ENCODE measurements around the gene AOAH. TPM values are rescaled to one million over a fixed set of nuclear protein-coding genes. Genes with fewer than 3 reads are reported as not detected.

The AOAH gene
- total RNA-seq, 2 experiments from 2014 or later: 15.4 to 18.5 TPM

- no peaks in the 10 kb centered on the region for H3K27me3 Mint-ChIP-seq
- DNase-seq: no peak
- H3K4me1 Mint-ChIP-seq: peaks cover 49% of the 10 kb centered on the region
- no peaks in the 10 kb centered on the region for H3K9me3 Mint-ChIP-seq
- ChIA-PET CTCF (no interaction called here), POLR2A (no interaction called here)
- H3K27ac Mint-ChIP-seq: no peak overlapping the region
- H3K36me3 Mint-ChIP-seq (ENCODE audit: low read depth): peaks cover 6% of the 10 kb centered on the region
- no peak overlapping the region for H3K4me3 Mint-ChIP-seq
These were observed 126.1 kb downstream of the AOAH start for GRCh38 chr7:36598054-36598674.

GRCh38 chr7:36597090-36597773, 127.1 kb downstream of the AOAH start:
- CTCF ChIA-PET: no interaction called here

GRCh38 chr7:36594445-36594844, 129.8 kb downstream of the AOAH start:
- H3K36me3 Mint-ChIP-seq (ENCODE audit: low read depth): peaks cover 10% of the 10 kb centered on the region
- peaks cover 19% of the 10 kb centered on the region for H3K4me1 Mint-ChIP-seq
- H3K27me3 Mint-ChIP-seq: no peaks in the 10 kb centered on the region
- H3K9me3 Mint-ChIP-seq: no peaks in the 10 kb centered on the region
- no peak overlapping the region for H3K27ac Mint-ChIP-seq
- CTCF ChIA-PET: no interaction called here
- POLR2A ChIA-PET: no interaction called here
- H3K4me3 Mint-ChIP-seq: no peak overlapping the region
- no peak for DNase-seq

More at GRCh38 chr7:36597090-36597773, 127.1 kb downstream of the AOAH start:
- Mint-ChIP-seq H3K36me3 (ENCODE audit: low read depth) (peaks cover 6% of the 10 kb centered on the region), H3K9me3 (no peaks in the 10 kb centered on the region), H3K27ac (no peak overlapping the region), H3K27me3 (no peaks in the 10 kb centered on the region), H3K4me1 (peaks cover 40% of the 10 kb centered on the region), H3K4me3 (no peak overlapping the region)
- POLR2A ChIA-PET: no interaction called here
- DNase-seq: no peak

- Mint-ChIP-seq H3K36me3 (ENCODE audit: low read depth) (peaks cover 10% of the 10 kb centered on the region), H3K4me3 (no peak overlapping the region), H3K27ac (no peak overlapping the region), H3K4me1 (no peaks in the 10 kb centered on the region), H3K9me3 (no peaks in the 10 kb centered on the region), H3K27me3 (no peaks in the 10 kb centered on the region)
- POLR2A ChIA-PET: no interaction called here
- DNase-seq: no peak
- CTCF ChIA-PET: interaction anchor here (0.5 kb wide), 1 partner anchor 136 kb away, joined by 4 read pairs; no protein-coding TSS in a partner anchor
These were observed 132.7 kb downstream of the AOAH start for GRCh38 chr7:36591636-36592035.

- Mint-ChIP-seq H3K9me3 (no peaks in the 10 kb centered on the region), H3K4me3 (no peak overlapping the region), H3K27me3 (no peaks in the 10 kb centered on the region), H3K4me1 (no peaks in the 10 kb centered on the region), H3K27ac (no peak overlapping the region), H3K36me3 (ENCODE audit: low read depth) (peaks cover 9% of the 10 kb centered on the region)
- ChIA-PET POLR2A (no interaction called here), CTCF (no interaction called here)
- no peak for DNase-seq
These were observed 134.9 kb downstream of the AOAH start for GRCh38 chr7:36589391-36589790.

GRCh38 chr7:36583318-36583717, 141.0 kb downstream of the AOAH start:
- peaks cover 14% of the 10 kb centered on the region for H3K36me3 Mint-ChIP-seq (ENCODE audit: low read depth)
- H3K4me3 Mint-ChIP-seq: no peak overlapping the region
- H3K9me3 Mint-ChIP-seq: peaks cover 4% of the 10 kb centered on the region
- CTCF ChIA-PET: no interaction called here
- POLR2A ChIA-PET: interaction anchor here (0.6 kb wide), 1 partner anchor 23 kb away, joined by 3 read pairs; no protein-coding TSS in a partner anchor
- no peaks in the 10 kb centered on the region for H3K27me3 Mint-ChIP-seq
- no peak for DNase-seq
- H3K4me1 Mint-ChIP-seq: peaks cover 11% of the 10 kb centered on the region
- H3K27ac Mint-ChIP-seq: no peak overlapping the region

- Mint-ChIP-seq H3K27ac (no peak overlapping the region), H3K9me3 (peaks cover 5% of the 10 kb centered on the region), H3K4me1 (peaks cover 2% of the 10 kb centered on the region), H3K4me3 (no peak overlapping the region), H3K27me3 (no peaks in the 10 kb centered on the region), H3K36me3 (ENCODE audit: low read depth) (peaks cover 36% of the 10 kb centered on the region)
- ChIA-PET POLR2A (no interaction called here), CTCF (no interaction called here)
- DNase-seq: no peak
These were observed 148.5 kb downstream of the AOAH start for GRCh38 chr7:36575832-36576231.

- Mint-ChIP-seq H3K27me3 (no peaks in the 10 kb centered on the region), H3K27ac (no peak overlapping the region), H3K4me3 (no peak overlapping the region), H3K4me1 (peaks cover 7% of the 10 kb centered on the region), H3K36me3 (ENCODE audit: low read depth) (peaks cover 27% of the 10 kb centered on the region), H3K9me3 (peaks cover 2% of the 10 kb centered on the region)
- no peak for DNase-seq
- ChIA-PET POLR2A (no interaction called here), CTCF (no interaction called here)
These were observed 151.2 kb downstream of the AOAH start for GRCh38 chr7:36573066-36573465.

GRCh38 chr7:36571190-36571560, 153.1 kb downstream of the AOAH start:
- CTCF ChIA-PET: interaction anchor here (0.7 to 1.2 kb wide), 3 partner anchors 100 to 611 kb away, joined by 3 read pairs; no protein-coding TSS in a partner anchor
- peaks cover 25% of the 10 kb centered on the region for H3K36me3 Mint-ChIP-seq (ENCODE audit: low read depth)
- DNase-seq: no peak
- no peaks in the 10 kb centered on the region for H3K27me3 Mint-ChIP-seq
- H3K27ac Mint-ChIP-seq: no peak overlapping the region
- peaks cover 6% of the 10 kb centered on the region for H3K4me1 Mint-ChIP-seq
- H3K4me3 Mint-ChIP-seq: no peak overlapping the region
- peaks cover under 1% of the 10 kb centered on the region for H3K9me3 Mint-ChIP-seq
- POLR2A ChIA-PET: no interaction called here

- no peak for DNase-seq
- Mint-ChIP-seq H3K4me1 (peaks cover 6% of the 10 kb centered on the region), H3K36me3 (ENCODE audit: low read depth) (peaks cover 21% of the 10 kb centered on the region), H3K27ac (no peak overlapping the region), H3K27me3 (no peaks in the 10 kb centered on the region), H3K4me3 (no peak overlapping the region), H3K9me3 (no peaks in the 10 kb centered on the region)
- CTCF ChIA-PET: interaction anchor here (1.2 kb wide), 2 partner anchors 100 to 611 kb away, joined by 3 read pairs; no protein-coding TSS in a partner anchor
- POLR2A ChIA-PET: no interaction called here
These were observed 153.6 kb downstream of the AOAH start for GRCh38 chr7:36570528-36571189.

- POLR2A ChIA-PET: no interaction called here
- Mint-ChIP-seq H3K27me3 (no peaks in the 10 kb centered on the region), H3K4me1 (peaks cover 9% of the 10 kb centered on the region), H3K36me3 (ENCODE audit: low read depth) (peaks cover 6% of the 10 kb centered on the region), H3K27ac (no peak overlapping the region), H3K4me3 (no peak overlapping the region), H3K9me3 (no peaks in the 10 kb centered on the region)
- no peak for DNase-seq
- CTCF ChIA-PET: no interaction called here
These were observed 155.8 kb downstream of the AOAH start for GRCh38 chr7:36568452-36568849.

- H3K4me3 Mint-ChIP-seq: no peak overlapping the region
- peaks cover 6% of the 10 kb centered on the region for H3K36me3 Mint-ChIP-seq (ENCODE audit: low read depth)
- H3K9me3 Mint-ChIP-seq: no peaks in the 10 kb centered on the region
- H3K27ac Mint-ChIP-seq: no peak overlapping the region
- ChIA-PET POLR2A (no interaction called here), CTCF (no interaction called here)
- H3K27me3 Mint-ChIP-seq: no peaks in the 10 kb centered on the region
- DNase-seq: no peak
- H3K4me1 Mint-ChIP-seq: peaks cover 9% of the 10 kb centered on the region
These were observed 156.4 kb downstream of the AOAH start for GRCh38 chr7:36567699-36568451.

GRCh38 chr7:36565792-36566356, 158.4 kb downstream of the AOAH start:
- Mint-ChIP-seq H3K9me3 (no peaks in the 10 kb centered on the region), H3K27ac (no peak overlapping the region), H3K4me1 (peaks cover 9% of the 10 kb centered on the region), H3K4me3 (no peak overlapping the region), H3K27me3 (no peaks in the 10 kb centered on the region), H3K36me3 (ENCODE audit: low read depth) (no peaks in the 10 kb centered on the region)
- CTCF ChIA-PET: interaction anchor here (0.7 kb wide), 1 partner anchor 926 kb away, joined by 3 read pairs; no protein-coding TSS in a partner anchor
- no peak for DNase-seq
- POLR2A ChIA-PET: no interaction called here

Data from activated CD4-positive, alpha-beta memory T cell treated with anti-CD3 and anti-CD28 coated beads, Interleukin-2, amount 10 ng/mL, durations not matched to agents 7 days and 5 days (primary cell).